ENCODE measurements around the gene RAET1G.

DNA sequence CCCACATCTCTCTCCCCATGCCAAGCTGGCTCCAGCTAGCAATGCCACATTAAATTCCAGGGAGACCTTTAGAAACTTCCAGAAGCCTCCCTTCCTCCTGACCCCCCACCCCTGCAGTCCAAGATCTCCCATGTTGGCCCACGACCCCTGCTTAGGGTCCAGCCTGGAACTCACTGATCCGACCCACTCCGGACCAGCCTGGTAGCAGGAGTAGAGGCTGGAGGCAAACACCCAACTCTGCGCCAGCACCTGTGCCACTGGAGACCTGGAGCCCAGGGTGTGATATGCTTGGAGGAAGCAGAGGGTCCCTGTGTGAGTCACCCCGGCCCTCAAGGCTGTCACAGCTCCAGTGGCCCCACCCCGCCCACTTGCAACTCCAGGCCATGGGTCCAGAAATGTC lies 37.6 kb upstream of the RAET1G start:
- no peak for TF ChIP-seq EZH2phosphoT487 (IDR thresholded peaks at IDR 0.05; ENCODE audit: low read length)
- TF ChIP-seq, protein P1, sequence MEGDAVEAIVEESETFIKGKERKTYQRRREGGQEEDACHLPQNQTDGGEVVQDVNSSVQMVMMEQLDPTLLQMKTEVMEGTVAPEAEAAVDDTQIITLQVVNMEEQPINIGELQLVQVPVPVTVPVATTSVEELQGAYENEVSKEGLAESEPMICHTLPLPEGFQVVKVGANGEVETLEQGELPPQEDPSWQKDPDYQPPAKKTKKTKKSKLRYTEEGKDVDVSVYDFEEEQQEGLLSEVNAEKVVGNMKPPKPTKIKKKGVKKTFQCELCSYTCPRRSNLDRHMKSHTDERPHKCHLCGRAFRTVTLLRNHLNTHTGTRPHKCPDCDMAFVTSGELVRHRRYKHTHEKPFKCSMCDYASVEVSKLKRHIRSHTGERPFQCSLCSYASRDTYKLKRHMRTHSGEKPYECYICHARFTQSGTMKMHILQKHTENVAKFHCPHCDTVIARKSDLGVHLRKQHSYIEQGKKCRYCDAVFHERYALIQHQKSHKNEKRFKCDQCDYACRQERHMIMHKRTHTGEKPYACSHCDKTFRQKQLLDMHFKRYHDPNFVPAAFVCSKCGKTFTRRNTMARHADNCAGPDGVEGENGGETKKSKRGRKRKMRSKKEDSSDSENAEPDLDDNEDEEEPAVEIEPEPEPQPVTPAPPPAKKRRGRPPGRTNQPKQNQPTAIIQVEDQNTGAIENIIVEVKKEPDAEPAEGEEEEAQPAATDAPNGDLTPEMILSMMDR (IDR thresholded peaks at IDR 0.05; ENCODE audit: low read length): no peak

Measured in MM.1S (cell line).